Tibial artery (tissue), 4 donors: ENCODE data around the gene KCNK4.

ENCODE experiments used
- DNase-seq, 2 donors: peaks; one replicate each; pipeline ENCODE4 v3.0.0-alpha.2; 2019
- H3K27ac ChIP-seq, 2 donors: fragments of 200-600 bp; sonication (generic) in 1 of 2; 1 replicate in 1 of 2; 2 replicates in 1 of 2; pipeline ENCODE4 v1.5.1; 2018 to 2019; ENCODE audit warnings: mild to moderate bottlenecking in 1 of 2
- H3K27me3 ChIP-seq, 2 donors: fragments of 200-600 bp; sonication (generic) in 1 of 2; one replicate each; pipeline versions ENCODE4 v1.5.1 to v1.6.0; 2016 to 2019
- H3K36me3 ChIP-seq, 3 donors: fragments of 200-600 bp; sonication (generic) in 2 of 3; one replicate each; pipeline ENCODE4 v1.5.1; 2016 to 2019; ENCODE audit warnings: mild to moderate bottlenecking in 2 of 3
- H3K4me1 ChIP-seq, 4 donors: fragments of 200-600 bp; sonication (generic) in 2 of 4; 1 replicate in 3 of 4; 2 replicates in 1 of 4; pipeline ENCODE4 v1.5.1; 2016 to 2019
- H3K4me3 ChIP-seq, 2 donors: fragments of 200-600 bp; sonication (generic) in 1 of 2; 1 replicate in 1 of 2; 2 replicates in 1 of 2; pipeline ENCODE4 v1.5.1; 2018 to 2019; ENCODE audit warnings: mild to moderate bottlenecking in 2 of 2
- H3K9me3 ChIP-seq, 3 donors: fragments of 200-600 bp; sonication (generic) in 1 of 3; one replicate each; pipeline ENCODE4 v1.5.1; 2016 to 2019
- CTCF ChIP-seq, 2 experiments: fragments of 200-600 bp in 1 of 2; fragments of 450-650 bp in 1 of 2; IDR thresholded peaks; one replicate each; pipeline ENCODE4 v1.5.1; 2017 to 2019; ENCODE audit warnings: antibody characterized with exemption in 2 of 2, mild to moderate bottlenecking in 1 of 2, moderate library complexity in 1 of 2
- intact Hi-C: fragments of 100-400 bp; cut with DNase I; formaldehyde crosslinking; loops from one replicate; pipeline ENCODE4 v1.15.0; 2023; ENCODE audit warnings: low total_unique reads

KCNK4 gene

GRCh38 chr11:64260147-64260708 is 30.9 kb upstream of the KCNK4 start:
- no peaks in the 10 kb centered on the region for H3K4me1 ChIP-seq
- H3K9me3 ChIP-seq: no peaks in the 10 kb centered on the region
- no peak for DNase-seq
- intact Hi-C loops: no loop called here
- H3K36me3 ChIP-seq: peaks cover 25 to 99% (median 80%) of the 10 kb centered on the region in 3 donors
- H3K4me3 ChIP-seq: no peak overlapping the region
- TF ChIP-seq CTCF (IDR thresholded peaks at IDR 0.05): no peak
- H3K27ac ChIP-seq: no peak overlapping the region
- no peaks in the 10 kb centered on the region for H3K27me3 ChIP-seq

- H3K27ac ChIP-seq: no peak overlapping the region
- TF ChIP-seq CTCF (IDR thresholded peaks at IDR 0.05): no peak
- no peaks in the 10 kb centered on the region for H3K27me3 ChIP-seq
- peaks cover 25 to 99% (median 79%) of the 10 kb centered on the region in 3 donors for H3K36me3 ChIP-seq
- no peak overlapping the region for H3K4me3 ChIP-seq
- no peak for DNase-seq
- no peaks in the 10 kb centered on the region for H3K9me3 ChIP-seq
- intact Hi-C loops: no loop called here
- no peaks in the 10 kb centered on the region for H3K4me1 ChIP-seq
These were observed 29.5 kb upstream of the KCNK4 start for GRCh38 chr11:64261556-64262080.

- no peak for TF ChIP-seq CTCF (IDR thresholded peaks at IDR 0.05)
- H3K36me3 ChIP-seq: peaks cover 24 to 98% (median 73%) of the 10 kb centered on the region in 3 donors
- intact Hi-C loops: no loop called here
These were observed 28.7 kb upstream of the KCNK4 start for GRCh38 chr11:64262271-64263002.

GRCh38 chr11:64263021-64263946 is 27.8 kb upstream of the KCNK4 start:
- no peaks in the 10 kb centered on the region for H3K27me3 ChIP-seq
- TF ChIP-seq CTCF (IDR thresholded peaks at IDR 0.05): no peak
- DNase-seq: no peak
- H3K27ac ChIP-seq: no peak overlapping the region
- H3K36me3 ChIP-seq: peaks cover 24 to 89% (median 66%) of the 10 kb centered on the region in 3 donors
- H3K4me3 ChIP-seq: no peak overlapping the region
- intact Hi-C loops: no loop called here
- peaks cover 2 to 12% (median 7%) of the 10 kb centered on the region in 4 donors for H3K4me1 ChIP-seq
- no peaks in the 10 kb centered on the region for H3K9me3 ChIP-seq

More at GRCh38 chr11:64262271-64263002, 28.7 kb upstream of the KCNK4 start:
- Histone ChIP-seq H3K4me3 (no peak overlapping the region), H3K9me3 (no peaks in the 10 kb centered on the region), H3K27me3 (no peaks in the 10 kb centered on the region), H3K27ac (no peak overlapping the region), H3K4me1 (peaks cover 0 to 5% (median 0%) of the 10 kb centered on the region in 4 donors)
- no peak for DNase-seq

- Histone ChIP-seq H3K4me1 (peaks cover 6 to 19% (median 13%) of the 10 kb centered on the region in 4 donors), H3K27me3 (no peaks in the 10 kb centered on the region), H3K4me3 (no peak overlapping the region), H3K36me3 (peaks cover 24 to 83% (median 60%) of the 10 kb centered on the region in 3 donors), H3K9me3 (no peaks in the 10 kb centered on the region), H3K27ac (no peak overlapping the region)
- DNase-seq: no peak
- TF ChIP-seq CTCF (IDR thresholded peaks at IDR 0.05): no peak
- intact Hi-C loops: no loop called here
These were observed 27.2 kb upstream of the KCNK4 start for GRCh38 chr11:64263947-64264317.
